ENCODE data around the gene GNAZ. TPM values are rescaled to one million over a fixed set of nuclear protein-coding genes. Genes with fewer than 3 reads are reported as not detected.
A peak's percentile ranks its signal among the peaks of the same experiment; 100 is the strongest.

GNAZ gene
- total and polyA plus RNA-seq, 11 donors, result 1.1 to 13.9 (median 2.5) TPM

DNA sequence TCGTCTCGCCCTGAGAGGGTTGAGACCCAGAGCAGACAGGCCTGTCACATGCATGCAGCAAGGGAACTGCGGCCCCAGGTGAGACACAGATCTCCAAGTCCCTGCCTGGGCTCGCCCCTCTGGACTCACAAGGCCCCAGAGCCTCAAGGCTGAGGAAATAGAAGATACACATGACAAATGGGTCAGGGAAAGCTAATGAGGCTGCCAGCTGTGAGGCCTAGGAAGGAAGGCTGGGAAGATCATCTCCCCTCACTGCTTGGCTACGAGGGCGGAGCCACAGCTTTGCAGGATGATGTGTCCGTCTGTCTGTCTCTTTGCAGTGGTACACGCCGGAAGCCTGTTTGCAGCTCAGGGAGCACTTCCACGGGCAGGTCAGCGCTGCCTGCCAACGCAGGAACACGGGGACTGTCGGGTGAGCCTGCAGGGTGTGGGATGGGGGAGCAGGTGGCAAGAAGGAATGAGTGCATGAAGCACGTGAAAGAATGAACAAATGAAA lies 79.5 kb downstream of the GNAZ start:
- Histone ChIP-seq H3K4me1 (peaks cover 0 to 29% (median 10%) of the 10 kb centered on the region in 12 donors), H3K27me3 (peaks cover 0 to under 1% (median 0%) of the 10 kb centered on the region in 9 donors), H3K27ac (no peak overlapping the region), H3K9me3 (no peaks in the 10 kb centered on the region), H3K36me3 (no peaks in the 10 kb centered on the region), H3K4me3 (no peak overlapping the region)
- peak in 2 of 5 donors; percentile 32 to 57 for DNase-seq
- ATAC-seq, result peak in 1 of 4 donors; percentile 25
- no peak for TF ChIP-seq POLR2A (IDR thresholded peaks at IDR 0.05)
- TF ChIP-seq, protein P1, sequence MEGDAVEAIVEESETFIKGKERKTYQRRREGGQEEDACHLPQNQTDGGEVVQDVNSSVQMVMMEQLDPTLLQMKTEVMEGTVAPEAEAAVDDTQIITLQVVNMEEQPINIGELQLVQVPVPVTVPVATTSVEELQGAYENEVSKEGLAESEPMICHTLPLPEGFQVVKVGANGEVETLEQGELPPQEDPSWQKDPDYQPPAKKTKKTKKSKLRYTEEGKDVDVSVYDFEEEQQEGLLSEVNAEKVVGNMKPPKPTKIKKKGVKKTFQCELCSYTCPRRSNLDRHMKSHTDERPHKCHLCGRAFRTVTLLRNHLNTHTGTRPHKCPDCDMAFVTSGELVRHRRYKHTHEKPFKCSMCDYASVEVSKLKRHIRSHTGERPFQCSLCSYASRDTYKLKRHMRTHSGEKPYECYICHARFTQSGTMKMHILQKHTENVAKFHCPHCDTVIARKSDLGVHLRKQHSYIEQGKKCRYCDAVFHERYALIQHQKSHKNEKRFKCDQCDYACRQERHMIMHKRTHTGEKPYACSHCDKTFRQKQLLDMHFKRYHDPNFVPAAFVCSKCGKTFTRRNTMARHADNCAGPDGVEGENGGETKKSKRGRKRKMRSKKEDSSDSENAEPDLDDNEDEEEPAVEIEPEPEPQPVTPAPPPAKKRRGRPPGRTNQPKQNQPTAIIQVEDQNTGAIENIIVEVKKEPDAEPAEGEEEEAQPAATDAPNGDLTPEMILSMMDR (IDR thresholded peaks at IDR 0.05), result no peak
- 65 to 74% (median 71%) methylated on average over 15 of the region's 15 CpGs for WGBS, 4 donors
- intact Hi-C loops (cut with DNase I), result no loop called here

DNA sequence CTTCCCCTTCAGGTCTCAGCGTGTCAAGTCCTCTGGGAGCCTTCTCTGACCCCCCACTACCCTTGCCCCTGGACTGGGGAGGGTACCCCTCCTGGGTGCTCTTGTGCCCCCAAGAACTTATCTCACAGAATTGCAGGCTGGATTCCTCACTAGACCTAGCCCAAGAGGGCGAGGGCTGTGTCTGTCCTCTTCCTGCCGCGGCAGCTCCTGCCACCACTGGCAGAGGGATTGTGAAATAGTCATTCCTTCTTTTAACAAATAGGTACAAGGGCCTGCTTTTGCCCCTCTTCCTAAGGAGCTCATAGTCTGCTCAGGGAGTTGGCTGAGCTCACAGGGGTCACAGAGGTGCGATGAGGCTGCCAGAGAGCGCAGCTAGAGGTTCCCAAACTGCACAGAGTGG lies 80.4 kb downstream of the GNAZ start:
- 71 to 89% (median 83%) methylated on average over 6 of the region's 6 CpGs for WGBS, 4 donors
- peaks cover 0 to 20% (median 3%) of the 10 kb centered on the region in 12 donors for H3K4me1 ChIP-seq
- intact Hi-C loops (cut with DNase I), result no loop called here
- peaks cover 0 to 4% (median 0%) of the 10 kb centered on the region in 9 donors for H3K27me3 ChIP-seq
- H3K9me3 ChIP-seq, result no peaks in the 10 kb centered on the region
- no peaks in the 10 kb centered on the region for H3K36me3 ChIP-seq
- DNase-seq (no peak), ATAC-seq (no peak)
- TF ChIP-seq POLR2A (IDR thresholded peaks at IDR 0.05), result no peak
- TF ChIP-seq, protein P1 (IDR thresholded peaks at IDR 0.05), result no peak
- no peak overlapping the region for H3K27ac ChIP-seq
- no peak overlapping the region for H3K4me3 ChIP-seq

GRCh38 chr22:23151827-23152226 lies 81.5 kb downstream of the GNAZ start:
- TF ChIP-seq POLR2A (IDR thresholded peaks at IDR 0.05), result no peak
- TF ChIP-seq, protein P1 (IDR thresholded peaks at IDR 0.05), result no peak
- DNase-seq (no peak), ATAC-seq (no peak)
- intact Hi-C loops (cut with DNase I), result no loop called here
- H3K9me3 ChIP-seq, result no peaks in the 10 kb centered on the region
- 94 to 97% (median 95%) methylated on average over 7 to 16 of the region's 16 CpGs for WGBS, 4 donors
- H3K36me3 ChIP-seq, result no peaks in the 10 kb centered on the region
- H3K4me1 ChIP-seq, result peaks cover 0 to 17% (median 0%) of the 10 kb centered on the region in 12 donors
- no peak overlapping the region for H3K27ac ChIP-seq
- H3K27me3 ChIP-seq, result peaks cover 0 to 4% (median 0%) of the 10 kb centered on the region in 9 donors
- H3K4me3 ChIP-seq, result no peak overlapping the region

- H3K4me1 ChIP-seq, result peaks cover 0 to 17% (median 0%) of the 10 kb centered on the region in 12 donors
- intact Hi-C loops (cut with DNase I), result no loop called here
- 75 to 87% (median 84%) methylated on average over 16 to 19 of the region's 19 CpGs for WGBS, 4 donors
- peaks cover 0 to 4% (median 0%) of the 10 kb centered on the region in 9 donors for H3K27me3 ChIP-seq
- ATAC-seq (peak in 1 of 4 donors; percentile 54), DNase-seq (no peak)
- TF ChIP-seq POLR2A (IDR thresholded peaks at IDR 0.05), result no peak
- TF ChIP-seq, protein P1 (IDR thresholded peaks at IDR 0.05), result no peak
- H3K36me3 ChIP-seq, result no peaks in the 10 kb centered on the region
- no peaks in the 10 kb centered on the region for H3K9me3 ChIP-seq
- H3K4me3 ChIP-seq, result no peak overlapping the region
- H3K27ac ChIP-seq, result peak overlapping the region in 1 of 12 donors; percentile 46
Observed at GRCh38 chr22:23152238-23153114, 82.2 kb downstream of the GNAZ start.
